SK-N-SH (cell line): Measurements from ENCODE around the gene GZMB. TPM values are rescaled to one million over a fixed set of nuclear protein-coding genes. Genes with fewer than 3 reads are reported as not detected.

Experiments
- CTCF ChIA-PET: fragments of 300-600, 350-600 bp; formaldehyde crosslinking; extraction: SDS; loops from one replicate; lab custom pipeline; 2021; lab: Yijun Ruan, JAX
- POLR2A ChIA-PET: fragments of 350-600 bp; sonication (Branson Sonifier 250); formaldehyde crosslinking; extraction: SDS; loops from one replicate; lab custom pipeline; 2020; ENCODE audit warnings: antibody characterized with exemption, inconsistent platforms; lab: Yijun Ruan, JAX
- DNase-seq: peaks from one replicate; pipeline ENCODE4 v3.0.0; 2012
- H2AFZ ChIP-seq: fragments of 200-600 bp; sonication (generic); 2 replicates; pipeline ENCODE4 v1.8.1; 2016; ENCODE audit warnings: antibody characterized with exemption, mild to moderate bottlenecking, low read depth
- H3F3A ChIP-seq: fragments of 200-600 bp; sonication (generic); replicated peaks from 2 replicates; pipeline ENCODE3; 2016; ENCODE audit warnings: antibody characterized with exemption, mild to moderate bottlenecking; ENCODE audit not compliant: insufficient read depth
- H3K27ac ChIP-seq, 2 experiments: fragments of 200-500 bp in 1 of 2; fragments of 200-600 bp in 1 of 2; sonication (Bioruptor generic) in 1 of 2; sonication (generic), shearing (Covaris generic) in 1 of 2; 2 replicates each; pipeline versions ENCODE4 v1.5.1 to v1.6.1; 2014 to 2016; ENCODE audit warnings: low read depth in 2 of 2, inconsistent platforms in 1 of 2, low read length in 1 of 2, mild to moderate bottlenecking in 1 of 2, mixed read lengths in 1 of 2
- H3K27me3 ChIP-seq: fragments of 200-600 bp; sonication (generic), shearing (Covaris generic); 2 replicates; pipeline ENCODE4 v1.6.1; 2016; ENCODE audit warnings: mixed run types; ENCODE audit not compliant: insufficient read depth
- H3K36me3 ChIP-seq, 2 experiments: fragments of 200-500 bp in 1 of 2; fragments of 200-600 bp in 1 of 2; sonication (Bioruptor generic) in 1 of 2; sonication (generic) in 1 of 2; replicated peaks in 1 of 2; 2 replicates each; pipeline versions ENCODE3 to v1.5.1; 2014 to 2016; ENCODE audit warnings: low read length in 1 of 2, mild to moderate bottlenecking in 1 of 2; ENCODE audit not compliant: insufficient read depth in 2 of 2, control insufficient read depth in 1 of 2
- H3K4me1 ChIP-seq, 2 experiments: fragments of 200-500 bp in 1 of 2; fragments of 200-600 bp in 1 of 2; sonication (Bioruptor generic) in 1 of 2; sonication (generic), shearing (Covaris generic) in 1 of 2; 2 replicates each; pipeline versions ENCODE4 v1.5.1 to v1.6.1; 2014 to 2016; ENCODE audit warnings: low read depth in 1 of 2, low read length in 1 of 2, mixed run types in 1 of 2; ENCODE audit not compliant: insufficient read depth in 2 of 2, control insufficient read depth in 1 of 2
- H3K4me2 ChIP-seq: fragments of 200-600 bp; sonication (generic), shearing (Covaris generic); 2 replicates; pipeline ENCODE4 v1.6.1; 2017; ENCODE audit warnings: mixed run types
- H3K4me3 ChIP-seq, 2 experiments: fragments of 200-500 bp in 1 of 2; fragments of 200-600 bp in 1 of 2; sonication (Bioruptor generic) in 1 of 2; sonication (generic), shearing (Covaris generic) in 1 of 2; 2 replicates each; pipeline versions ENCODE4 v1.5.1 to v1.8.1; 2014 to 2016; ENCODE audit warnings: low read depth in 2 of 2, inconsistent platforms in 1 of 2, low read length in 1 of 2, mild to moderate bottlenecking in 1 of 2, mixed read lengths in 1 of 2, moderate library complexity in 1 of 2
- H3K79me2 ChIP-seq: fragments of 200-600 bp; sonication (generic); 2 replicates; pipeline ENCODE4 v1.8.1; 2017; ENCODE audit warnings: mild to moderate bottlenecking; ENCODE audit not compliant: insufficient read depth
- H3K9ac ChIP-seq: fragments of 200-600 bp; sonication (generic); 2 replicates; pipeline ENCODE4 v1.6.1; 2017; ENCODE audit warnings: mixed run types
- H3K9me2 ChIP-seq: fragments of 200-600 bp; sonication (generic); 2 replicates; pipeline ENCODE4 v1.6.1; 2017; ENCODE audit warnings: mixed run types
- H3K9me3 ChIP-seq: fragments of 200-600 bp; sonication (generic); 2 replicates; pipeline ENCODE4 v1.6.1; 2017; ENCODE audit warnings: mixed run types, mild to moderate bottlenecking, moderate library complexity
- H4K20me1 ChIP-seq: fragments of 200-600 bp; sonication (generic); 2 replicates; pipeline ENCODE4 v1.6.1; 2017; ENCODE audit warnings: mild to moderate bottlenecking, mixed run types; ENCODE audit not compliant: insufficient read depth
- CHD2 ChIP-seq: fragments of 150-350 bp; IDR thresholded peaks from 2 replicates; pipeline ENCODE4 v1.6.1; 2018; ENCODE audit warnings: low read length; ENCODE audit not compliant: partially characterized antibody
- ELF1 ChIP-seq: IDR thresholded peaks from 2 replicates; pipeline ENCODE4 v1.4.0; 2012
- FOXM1 ChIP-seq: IDR thresholded peaks from 2 replicates; pipeline ENCODE4 v1.4.0; 2012; ENCODE audit warnings: low read depth, mild to moderate bottlenecking
- IRF3 ChIP-seq: fragments of 150-350 bp; IDR thresholded peaks from 2 replicates; pipeline ENCODE4 v1.6.1; 2016; ENCODE audit warnings: mild to moderate bottlenecking, low read depth, low read length
- MAX ChIP-seq: IDR thresholded peaks from 2 replicates; pipeline ENCODE4 v1.4.0; 2012; ENCODE audit warnings: low read depth
- MXI1 ChIP-seq: IDR thresholded peaks from 2 replicates; pipeline ENCODE4 v1.6.1; 2012; ENCODE audit warnings: mild to moderate bottlenecking, low read depth, low read length, improper control_type of control experiment
- NFIC ChIP-seq: IDR thresholded peaks from 2 replicates; pipeline ENCODE4 v1.4.0; 2012; ENCODE audit warnings: borderline replicate concordance
- POLR2AphosphoS5 ChIP-seq: IDR thresholded peaks from 2 replicates; pipeline ENCODE4 v1.6.1; 2012; ENCODE audit warnings: low read depth, low read length
- RAD21 ChIP-seq: IDR thresholded peaks from 2 replicates; pipeline ENCODE4 v1.6.1; 2012; ENCODE audit warnings: mild to moderate bottlenecking, low read length
- RCOR1 ChIP-seq: fragments of 150-350 bp; IDR thresholded peaks from 2 replicates; pipeline ENCODE4 v1.6.1; 2017; ENCODE audit warnings: antibody characterized with exemption, low read length
- SIN3A ChIP-seq: IDR thresholded peaks from 2 replicates; pipeline ENCODE4 v1.6.1; 2012; ENCODE audit warnings: low read depth, mild to moderate bottlenecking, low read length, moderate library complexity, borderline replicate concordance
- TCF12 ChIP-seq: IDR thresholded peaks from 2 replicates; pipeline ENCODE4 v1.4.0; 2012
- USF1 ChIP-seq: IDR thresholded peaks from 2 replicates; pipeline ENCODE4 v1.4.0; 2012; ENCODE audit warnings: low read depth, borderline replicate concordance
- ZBTB33 ChIP-seq: IDR thresholded peaks from 2 replicates; pipeline ENCODE4 v1.4.0; 2012; ENCODE audit warnings: low read depth, borderline replicate concordance
- WGBS: methylation state at CpG from one replicate; pipeline ENCODE4 v1.1.6; 2017; ENCODE audit warnings: low lambda C conversion rate; 5-methylcytosine and 5-hydroxymethylcytosine counted together
- polyA plus RNA-seq, 3 experiments: library from polyadenylated mRNA; depleted of rRNA; stranded (reverse); fragments of >200 nt; gene quantifications; 2 replicates each; pipeline ENCODE4 v1.2.3, GENCODE V29; 2012
- TF ChIP-seq, protein P1 (sequence below): fragments of 150-350 bp; IDR thresholded peaks from 2 replicates; pipeline ENCODE4 v1.6.1; 2017; ENCODE audit warnings: antibody characterized with exemption, low read length, low read depth, borderline replicate concordance
- TF ChIP-seq, protein P2 (sequence below): fragments of 200-600 bp; sonication (generic); IDR thresholded peaks from 2 replicates; pipeline ENCODE4 v1.6.1; 2017; ENCODE audit warnings: antibody characterized with exemption, mild to moderate bottlenecking, moderate library complexity

The GZMB gene
- polyA plus RNA-seq, 1 of the 3 experiments (the other 2 are of a cell fraction), result not detected

GRCh38 chr14:24607081-24607480 is 26.9 kb downstream of the GZMB start:
- 0% methylated on average over 4 of the region's 4 CpGs for WGBS
- no peak for TF ChIP-seq RAD21
- TF ChIP-seq ZBTB33, result no peak
- TF ChIP-seq SIN3A, result no peak
- TF ChIP-seq TCF12, result no peak
- TF ChIP-seq MXI1, result no peak
- TF ChIP-seq MAX, result no peak
- TF ChIP-seq RCOR1, result no peak
- no peak for TF ChIP-seq ELF1
- no peak for TF ChIP-seq FOXM1
- no peak for TF ChIP-seq NFIC
- TF ChIP-seq, protein P1, sequence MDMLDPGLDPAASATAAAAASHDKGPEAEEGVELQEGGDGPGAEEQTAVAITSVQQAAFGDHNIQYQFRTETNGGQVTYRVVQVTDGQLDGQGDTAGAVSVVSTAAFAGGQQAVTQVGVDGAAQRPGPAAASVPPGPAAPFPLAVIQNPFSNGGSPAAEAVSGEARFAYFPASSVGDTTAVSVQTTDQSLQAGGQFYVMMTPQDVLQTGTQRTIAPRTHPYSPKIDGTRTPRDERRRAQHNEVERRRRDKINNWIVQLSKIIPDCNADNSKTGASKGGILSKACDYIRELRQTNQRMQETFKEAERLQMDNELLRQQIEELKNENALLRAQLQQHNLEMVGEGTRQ, result no peak
- TF ChIP-seq, protein P2, sequence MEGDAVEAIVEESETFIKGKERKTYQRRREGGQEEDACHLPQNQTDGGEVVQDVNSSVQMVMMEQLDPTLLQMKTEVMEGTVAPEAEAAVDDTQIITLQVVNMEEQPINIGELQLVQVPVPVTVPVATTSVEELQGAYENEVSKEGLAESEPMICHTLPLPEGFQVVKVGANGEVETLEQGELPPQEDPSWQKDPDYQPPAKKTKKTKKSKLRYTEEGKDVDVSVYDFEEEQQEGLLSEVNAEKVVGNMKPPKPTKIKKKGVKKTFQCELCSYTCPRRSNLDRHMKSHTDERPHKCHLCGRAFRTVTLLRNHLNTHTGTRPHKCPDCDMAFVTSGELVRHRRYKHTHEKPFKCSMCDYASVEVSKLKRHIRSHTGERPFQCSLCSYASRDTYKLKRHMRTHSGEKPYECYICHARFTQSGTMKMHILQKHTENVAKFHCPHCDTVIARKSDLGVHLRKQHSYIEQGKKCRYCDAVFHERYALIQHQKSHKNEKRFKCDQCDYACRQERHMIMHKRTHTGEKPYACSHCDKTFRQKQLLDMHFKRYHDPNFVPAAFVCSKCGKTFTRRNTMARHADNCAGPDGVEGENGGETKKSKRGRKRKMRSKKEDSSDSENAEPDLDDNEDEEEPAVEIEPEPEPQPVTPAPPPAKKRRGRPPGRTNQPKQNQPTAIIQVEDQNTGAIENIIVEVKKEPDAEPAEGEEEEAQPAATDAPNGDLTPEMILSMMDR, result no peak

GRCh38 chr14:24606297-24606696 is 27.7 kb downstream of the GZMB start:
- H3K79me2 ChIP-seq, result no peaks in the 10 kb centered on the region
- no peaks in the 10 kb centered on the region for H3K9me2 ChIP-seq
- H4K20me1 ChIP-seq, result no peaks in the 10 kb centered on the region
- WGBS, result 0% methylated on average over 3 of the region's 3 CpGs
- no peaks in the 10 kb centered on the region for H3F3A ChIP-seq
- no peaks in the 10 kb centered on the region for H3K36me3 ChIP-seq
- no peaks in the 10 kb centered on the region for H3K9me3 ChIP-seq
- no peak overlapping the region for H3K9ac ChIP-seq
- DNase-seq, result no peak
- no peak overlapping the region for H3K27ac ChIP-seq
- no peaks in the 10 kb centered on the region for H3K4me1 ChIP-seq
- POLR2A ChIA-PET, result no interaction called here
- CTCF ChIA-PET, result interaction anchor here (0.7 to 1.5 kb wide), 9 partner anchors 8 to 100 kb away, joined by 3 to 6 read pairs (median 3); no protein-coding TSS in a partner anchor
- H2AFZ ChIP-seq, result no peak overlapping the region
- no peaks in the 10 kb centered on the region; the same call in 1 of the 2 replicates for H3K27me3 ChIP-seq
- H3K4me2 ChIP-seq, result no peak overlapping the region
- no peak overlapping the region for H3K4me3 ChIP-seq
- no peak for TF ChIP-seq POLR2AphosphoS5
- TF ChIP-seq ELF1, result no peak
- no peak for TF ChIP-seq NFIC
- no peak for TF ChIP-seq USF1
- TF ChIP-seq CHD2, result no peak
- TF ChIP-seq IRF3, result no peak
- no peak for TF ChIP-seq MXI1
- TF ChIP-seq RAD21, result no peak
- no peak for TF ChIP-seq ZBTB33

More at GRCh38 chr14:24607081-24607480, 26.9 kb downstream of the GZMB start:
- Histone ChIP-seq H3K9me3 (no peaks in the 10 kb centered on the region), H3K4me3 (no peak overlapping the region), H3K9me2 (no peaks in the 10 kb centered on the region), H3F3A (no peaks in the 10 kb centered on the region), H3K36me3 (no peaks in the 10 kb centered on the region), H4K20me1 (no peaks in the 10 kb centered on the region), H2AFZ (no peak overlapping the region), H3K27ac (no peak overlapping the region), H3K27me3 (no peaks in the 10 kb centered on the region; the same call in 1 of the 2 replicates), H3K4me1 (no peaks in the 10 kb centered on the region), H3K79me2 (no peaks in the 10 kb centered on the region), H3K4me2 (no peak overlapping the region), H3K9ac (no peak overlapping the region)
- no peak for DNase-seq
- ChIA-PET CTCF (interaction anchor here (1.5 kb wide), 1 partner anchor 18 kb away, joined by 3 read pairs; no protein-coding TSS in a partner anchor), POLR2A (no interaction called here)
